Psoas muscle (tissue), 8 donors: Measurements from ENCODE around the gene CACNB2. TPM values are rescaled to one million over a fixed set of nuclear protein-coding genes. Genes with fewer than 3 reads are reported as not detected.

Experiments
- ATAC-seq, 4 donors: fragments of 200-7000 bp; cut with Tn5 transposase; one replicate each; pipeline ENCODE4 v1.9.1; 2020; ENCODE audit warnings: moderate library complexity in 3 of 4, mild to moderate bottlenecking in 2 of 4
- DNase-seq, 2 donors: peaks; one replicate each; pipeline ENCODE4 v3.0.0-alpha.2; 2020
- H3K27ac ChIP-seq: fragments of 200-600 bp; one replicate; pipeline ENCODE4 v1.8.0; 2022
- H3K27me3 ChIP-seq, 3 donors: fragments of 200-600 bp in 1 of 3; one replicate each; pipeline versions ENCODE4 v1.6.1 to v1.8.0; 2013 to 2022; ENCODE audit warnings: low read length in 2 of 3, mild to moderate bottlenecking in 2 of 3, moderate library complexity in 1 of 3; ENCODE audit not compliant: insufficient read depth in 3 of 3
- H3K36me3 ChIP-seq, 2 donors: fragments of 200-600 bp in 1 of 2; one replicate each; pipeline versions ENCODE4 v1.6.1 to v1.8.0; 2013 to 2022; ENCODE audit warnings: low read depth in 1 of 2, mild to moderate bottlenecking in 1 of 2, moderate library complexity in 1 of 2; ENCODE audit not compliant: insufficient read depth in 1 of 2
- H3K4me1 ChIP-seq: fragments of 200-600 bp; one replicate; pipeline ENCODE4 v1.8.0; 2022
- H3K4me3 ChIP-seq: fragments of 200-600 bp; one replicate; pipeline ENCODE4 v1.8.0; 2022; ENCODE audit warnings: mild to moderate bottlenecking
- H3K9me3 ChIP-seq: fragments of 200-600 bp; one replicate; pipeline ENCODE4 v1.8.0; 2022
- CTCF ChIP-seq: fragments of 200-600 bp; IDR thresholded peaks from one replicate; pipeline ENCODE4 v1.8.0; 2022; ENCODE audit warnings: antibody characterized with exemption
- WGBS, 3 donors: extraction: QIAGEN DNeasy Blood & Tissue Kit; methylation state at CpG; one replicate each; pipeline versions ENCODE4 v1.1.6 to v1.1.7; 2013; 5-methylcytosine and 5-hydroxymethylcytosine counted together
- intact Hi-C, 2 donors: fragments of 100-400 bp; cut with DNase I; formaldehyde crosslinking; loops; one replicate each; pipeline versions ENCODE4 v1.11.0 to v1.14.2; 2022
- polyA plus RNA-seq, 3 donors: library from polyadenylated mRNA; stranded (reverse); fragments of 200-250 nt; gene quantifications; one replicate each; pipeline ENCODE4 v1.2.3, GENCODE V29; 2013
- total RNA-seq, 4 donors: library from RNA; stranded (reverse); fragmentation: NEBNext Ultra II Directional in 2 of 4; extraction: Animal tissue kit (Norgen Biotek cat#: 25700) in 2 of 4; gene quantifications; one replicate each; pipeline versions ENCODE4 v1.2.1 to v1.2.4, GENCODE V29; 2021 to 2023
- donor health status: healthy with polysubstance abuse.
- donor health status: DM: no; HTN: no; CAD: no; lungs with moderate emphysema.
- donor health status: Bipolar disorder and iron deficiency.
- donor health status: healthy.
- donor health status: DM: yes; HTN: yes; CAD: no.
- donor health status: DM: no; HTN: no; CAD: no.
- donor health status: DM: no; HTN: no; CAD: no.
- donor health status: DM: yes; HTN: yes; CAD: no.

The CACNB2 gene
- total and polyA plus RNA-seq, 7 donors, result 0.20 to 0.71 (median 0.43) TPM

DNA sequence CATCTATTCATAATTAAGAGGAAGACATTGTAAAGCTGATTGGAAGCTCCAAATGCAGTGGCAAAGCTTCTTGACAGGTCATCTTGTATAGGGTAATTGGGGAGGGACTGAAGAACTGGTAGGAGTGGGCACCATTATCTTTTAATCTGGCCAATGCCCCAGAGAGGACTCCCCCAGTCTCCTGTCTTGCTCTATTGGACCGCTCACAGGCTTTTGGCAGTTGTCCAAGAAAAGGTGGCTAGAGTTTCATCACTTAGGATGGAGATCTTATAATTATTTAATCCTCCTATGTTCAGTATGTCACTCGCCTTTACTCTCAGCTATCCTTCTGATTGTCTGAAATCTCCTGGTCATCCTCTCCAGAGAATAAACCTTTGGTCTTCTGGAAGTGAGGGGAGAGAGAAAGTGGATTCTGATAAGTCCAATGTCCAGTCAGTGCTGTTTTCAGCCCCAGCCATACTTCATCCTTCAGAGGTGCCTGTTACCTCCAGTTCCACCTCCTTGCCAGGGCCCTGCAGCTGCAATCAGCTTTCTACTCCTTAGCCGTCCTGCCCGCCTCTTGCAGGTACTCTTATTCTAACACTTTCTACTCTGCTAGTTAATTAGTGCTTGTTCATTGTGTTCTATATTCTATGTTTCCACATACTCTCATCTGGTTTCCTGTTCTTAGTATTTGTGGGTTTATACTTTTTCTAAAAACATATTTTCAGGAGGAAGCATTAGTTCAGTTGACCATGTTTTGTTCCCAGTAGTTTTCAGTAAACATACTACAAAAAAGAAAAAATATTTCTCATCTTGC, 269.6 kb downstream of the CACNB2 start:
- no peak for TF ChIP-seq CTCF
- no peak overlapping the region for H3K4me3 ChIP-seq
- no peaks in the 10 kb centered on the region for H3K4me1 ChIP-seq
- no peaks in the 10 kb centered on the region for H3K9me3 ChIP-seq
- intact Hi-C loops, result no loop called here
- no peak overlapping the region for H3K27ac ChIP-seq
- H3K36me3 ChIP-seq, result no peaks in the 10 kb centered on the region
- WGBS, 3 donors, result 67 to 71% (median 68%) methylated on average over 4 of the region's 4 CpGs
- ATAC-seq (no peak), DNase-seq (no peak)
- no peaks in the 10 kb centered on the region for H3K27me3 ChIP-seq

DNA sequence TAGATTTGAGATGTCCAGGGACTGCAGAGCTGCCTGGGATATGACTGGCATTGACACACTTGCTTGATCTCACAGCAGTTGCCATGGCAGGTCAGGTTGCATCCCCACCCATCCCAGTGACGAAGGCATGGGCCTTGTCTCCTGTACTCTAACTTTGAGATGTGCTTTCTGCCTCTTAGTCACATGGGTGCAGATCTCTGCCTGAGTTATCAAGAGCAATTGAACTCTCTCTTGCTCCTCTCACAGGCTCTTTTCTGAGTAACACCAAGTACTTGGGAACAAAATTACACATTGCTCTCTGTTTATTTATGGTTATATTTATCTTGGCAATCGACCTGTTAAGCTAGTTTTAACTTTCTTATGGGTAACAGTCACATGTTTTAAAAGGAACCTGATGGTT, 273.8 kb downstream of the CACNB2 start:
- DNase-seq (no peak), ATAC-seq (peak in 1 of 4 donors; percentile 71)
- Histone ChIP-seq H3K9me3 (no peaks in the 10 kb centered on the region), H3K27ac (no peak overlapping the region), H3K36me3 (no peaks in the 10 kb centered on the region), H3K27me3 (no peaks in the 10 kb centered on the region), H3K4me1 (no peaks in the 10 kb centered on the region), H3K4me3 (no peak overlapping the region)
- WGBS, 3 donors, result 48 to 52% (median 51%) methylated on average over 2 of the region's 2 CpGs
- intact Hi-C loops, result no loop called here
- no peak for TF ChIP-seq CTCF

DNA sequence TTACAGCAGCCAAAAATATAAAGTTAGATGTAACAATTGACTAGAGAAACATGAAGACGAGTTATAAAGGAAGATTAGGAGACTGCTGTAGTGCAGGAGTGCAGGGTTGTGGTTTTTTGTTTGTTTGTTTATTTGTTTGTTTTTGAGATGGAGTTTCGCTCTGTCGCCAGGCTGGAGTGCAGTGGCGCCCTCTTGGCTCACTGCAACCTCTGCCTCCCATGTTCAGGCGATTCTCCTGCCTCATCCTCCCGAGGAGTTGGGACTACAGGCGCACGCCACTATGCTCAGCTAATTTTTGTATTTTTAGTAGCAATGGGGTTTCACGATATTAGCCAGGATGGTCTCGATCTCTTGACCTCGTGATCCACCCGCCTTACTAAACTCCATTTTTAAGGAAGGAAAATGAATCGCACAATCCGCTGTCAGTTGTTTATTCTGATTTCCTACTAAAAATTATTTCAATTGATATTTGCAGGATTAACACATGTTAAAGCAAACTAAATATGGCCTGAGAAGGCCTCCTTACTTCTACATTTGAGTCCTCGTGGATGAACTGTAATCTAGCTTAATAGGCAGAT, 277.8 kb downstream of the CACNB2 start:
- Histone ChIP-seq H3K4me3 (no peak overlapping the region), H3K27me3 (no peaks in the 10 kb centered on the region), H3K27ac (no peak overlapping the region), H3K9me3 (no peaks in the 10 kb centered on the region), H3K4me1 (no peaks in the 10 kb centered on the region), H3K36me3 (no peaks in the 10 kb centered on the region)
- no peak for DNase-seq
- TF ChIP-seq CTCF, result no peak
- 79 to 87% (median 80%) methylated on average over 15 of the region's 15 CpGs for WGBS, 3 donors
- ATAC-seq, result no peak
- intact Hi-C loops, result no loop called here

DNA sequence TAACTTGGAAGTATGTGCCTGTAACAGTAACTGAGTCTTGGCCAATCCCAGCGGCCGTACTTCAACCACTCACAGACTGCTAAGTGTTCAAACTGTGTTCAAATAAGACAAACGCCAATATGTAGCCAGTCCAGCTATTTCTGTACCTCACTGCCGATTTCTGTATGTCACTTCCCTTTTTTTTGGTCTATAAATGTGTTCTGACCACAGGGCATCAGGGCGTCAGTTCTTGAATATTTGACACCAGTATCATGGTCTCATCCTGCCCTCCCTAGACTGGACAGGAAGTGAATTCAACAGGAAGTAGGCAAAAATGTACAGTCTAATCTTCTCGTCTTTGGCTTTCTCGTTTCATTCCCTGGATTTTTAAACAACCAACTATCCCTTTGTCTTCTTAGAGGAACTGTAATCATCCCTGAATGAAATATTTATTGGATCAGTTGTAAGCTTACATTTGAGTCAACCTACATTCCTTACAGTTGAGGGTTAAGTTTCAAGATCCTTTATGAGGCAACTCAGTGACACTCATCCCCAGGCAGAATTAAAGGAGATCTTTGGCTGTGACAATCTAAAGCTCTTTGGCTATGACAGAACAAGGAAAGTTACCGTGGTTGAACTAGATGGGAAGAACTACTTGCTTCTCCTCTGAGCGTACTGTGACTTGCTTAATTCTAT, 278.5 kb downstream of the CACNB2 start:
- ATAC-seq (peak in 1 of 4 donors; percentile 33), DNase-seq (no peak)
- 61 to 69% (median 68%) methylated on average over 9 of the region's 9 CpGs for WGBS, 3 donors
- Histone ChIP-seq H3K27me3 (no peaks in the 10 kb centered on the region), H3K9me3 (no peaks in the 10 kb centered on the region), H3K27ac (no peak overlapping the region), H3K36me3 (no peaks in the 10 kb centered on the region), H3K4me3 (no peak overlapping the region), H3K4me1 (no peaks in the 10 kb centered on the region)
- TF ChIP-seq CTCF, result no peak
- intact Hi-C loops, result no loop called here
